Small intestine (tissue), 7 donors: ENCODE data around the gene CACNA1A. TPM values are rescaled to one million over a fixed set of nuclear protein-coding genes. Genes with fewer than 3 reads are reported as not detected.
"Not testable (repeated sequence)": the region's sequence is repeated elsewhere in the genome, so short reads cannot be mapped to it uniquely, and the experiment has no call there.

ENCODE experiments used
- DNase-seq, 2 donors: peaks; one replicate each; pipeline versions ENCODE4 v3.0.0 to v3.0.0-alpha.2; 2013
- FAIRE-seq: peaks from 2 replicates; lab custom pipeline; 2012; peaks lifted over from hg19 to GRCh38; lab: Jason Lieb, UNC
- H3K27ac ChIP-seq, 3 donors: one replicate each; pipeline ENCODE4 v1.5.1; 2013; ENCODE audit warnings: low read length in 2 of 3, mild to moderate bottlenecking in 2 of 3, control low read depth in 1 of 3, inconsistent platforms in 1 of 3, low read depth in 1 of 3, moderate library complexity in 1 of 3
- H3K27me3 ChIP-seq, 3 donors: one replicate each; pipeline ENCODE4 v1.6.1; 2013; ENCODE audit warnings: low read length in 3 of 3, inconsistent platforms in 1 of 3; ENCODE audit not compliant: control insufficient read depth in 3 of 3, insufficient read depth in 3 of 3
- H3K36me3 ChIP-seq, 3 donors: one replicate each; pipeline ENCODE4 v1.6.1; 2013; ENCODE audit warnings: low read length in 3 of 3, inconsistent platforms in 1 of 3, low read depth in 1 of 3, mild to moderate bottlenecking in 1 of 3, moderate library complexity in 1 of 3; ENCODE audit not compliant: control insufficient read depth in 3 of 3, insufficient read depth in 2 of 3
- H3K4me1 ChIP-seq, 3 donors: one replicate each; pipeline ENCODE4 v1.6.1; 2013; ENCODE audit warnings: low read length in 2 of 3, inconsistent platforms in 1 of 3, low read depth in 1 of 3, mild to moderate bottlenecking in 1 of 3, moderate library complexity in 1 of 3; ENCODE audit not compliant: control insufficient read depth in 3 of 3, insufficient read depth in 2 of 3
- H3K4me3 ChIP-seq, 3 donors: one replicate each; pipeline ENCODE4 v1.5.1; 2013; ENCODE audit warnings: low read length in 3 of 3, control low read depth in 1 of 3, inconsistent platforms in 1 of 3, low read depth in 1 of 3, mild to moderate bottlenecking in 1 of 3, moderate library complexity in 1 of 3
- H3K9me3 ChIP-seq, 2 donors: one replicate each; pipeline ENCODE4 v1.6.1; 2013; ENCODE audit warnings: low read depth in 1 of 2, low read length in 1 of 2; ENCODE audit not compliant: control insufficient read depth in 2 of 2, insufficient read depth in 1 of 2
- WGBS, 3 donors: extraction: QIAGEN DNeasy Blood & Tissue Kit; methylation state at CpG; one replicate each; pipeline ENCODE4 v1.1.7; 2013; 5-methylcytosine and 5-hydroxymethylcytosine counted together
- polyA plus RNA-seq, 4 donors: library from polyadenylated mRNA; stranded (reverse) in 3 of 4; unstranded in 1 of 4; fragments of 200-250 nt in 3 of 4; fragments of 120-200 nt in 1 of 4; gene quantifications; one replicate each; pipeline versions ENCODE4 v1.2.1 to v1.2.3, GENCODE V29; 2013
- donor health status: healthy with polysubstance abuse.
- donor health status: control.
- donor health status: control.
- donor health status: Bipolar disorder and iron deficiency.
- donor health status: healthy.

CACNA1A gene
- polyA plus RNA-seq, 4 donors, result 0.27 to 8.9 (median 2.1) TPM

- H3K27me3 ChIP-seq, result peaks cover 0 to 6% (median 0%) of the 10 kb centered on the region in 3 donors
- DNase-seq (no peak), FAIRE-seq (no peak)
- 40 to 53% (median 42%) methylated on average over 7 of the region's 7 CpGs for WGBS, 3 donors
- no peak overlapping the region for H3K27ac ChIP-seq
- H3K4me1 ChIP-seq, result no peaks in the 10 kb centered on the region
- H3K4me3 ChIP-seq, result no peak overlapping the region
- no peaks in the 10 kb centered on the region for H3K36me3 ChIP-seq
- H3K9me3 ChIP-seq, result peaks cover 0 to 5% of the 10 kb centered on the region in 2 donors
Observed at GRCh38 chr19:13538601-13539253, 32.4 kb upstream of the CACNA1A start.

GRCh38 chr19:13537454-13537853 lies 31.2 kb upstream of the CACNA1A start:
- no peak for FAIRE-seq
- H3K9me3 ChIP-seq, result peaks cover 0 to 5% of the 10 kb centered on the region in 2 donors

GRCh38 chr19:13530720-13531119 lies 24.4 kb upstream of the CACNA1A start:
- 21 to 34% (median 28%) methylated on average over 6 of the region's 6 CpGs for WGBS, 3 donors
- H3K27ac ChIP-seq, result no peak overlapping the region

More at GRCh38 chr19:13537454-13537853, 31.2 kb upstream of the CACNA1A start:
- H3K4me3 ChIP-seq, result no peak overlapping the region
- 38 to 53% (median 45%) methylated on average over 6 of the region's 6 CpGs for WGBS, 3 donors
- H3K36me3 ChIP-seq, result no peaks in the 10 kb centered on the region
- no peaks in the 10 kb centered on the region for H3K4me1 ChIP-seq
- no peak overlapping the region for H3K27ac ChIP-seq
- H3K27me3 ChIP-seq, result peaks cover 0 to 3% (median 0%) of the 10 kb centered on the region in 3 donors
- no peak for DNase-seq

GRCh38 chr19:13529721-13530120 lies 23.4 kb upstream of the CACNA1A start:
- H3K9me3 ChIP-seq, DNase-seq, H3K36me3 ChIP-seq, H3K27ac ChIP-seq, H3K4me1 ChIP-seq, FAIRE-seq, H3K27me3 ChIP-seq, H3K4me3 ChIP-seq: not testable (repeated sequence)
- WGBS, 3 donors, result 74 to 83% (median 78%) methylated on average over 2 of the region's 2 CpGs

More at GRCh38 chr19:13530720-13531119, 24.4 kb upstream of the CACNA1A start:
- Histone ChIP-seq H3K27me3 (no peaks in the 10 kb centered on the region), H3K36me3 (no peaks in the 10 kb centered on the region), H3K4me3 (no peak overlapping the region), H3K9me3 (no peaks in the 10 kb centered on the region), H3K4me1 (no peaks in the 10 kb centered on the region)
- FAIRE-seq (no peak), DNase-seq (no peak)

GRCh38 chr19:13526552-13526951 lies 20.3 kb upstream of the CACNA1A start:
- no peaks in the 10 kb centered on the region for H3K27me3 ChIP-seq
- no peaks in the 10 kb centered on the region for H3K4me1 ChIP-seq
- 2 to 9% (median 5%) methylated on average over 2 of the region's 2 CpGs for WGBS, 3 donors
- H3K27ac ChIP-seq, result no peak overlapping the region
- no peaks in the 10 kb centered on the region for H3K9me3 ChIP-seq
- H3K4me3 ChIP-seq, result no peak overlapping the region
- FAIRE-seq (no peak), DNase-seq (peak in 1 of 2 donors; percentile 7)
- H3K36me3 ChIP-seq, result no peaks in the 10 kb centered on the region

- Histone ChIP-seq H3K27me3 (peaks cover 0 to 2% (median 0%) of the 10 kb centered on the region in 3 donors), H3K9me3 (peaks cover 0 to 5% of the 10 kb centered on the region in 2 donors), H3K4me3 (no peak overlapping the region), H3K36me3 (no peaks in the 10 kb centered on the region), H3K27ac (no peak overlapping the region), H3K4me1 (no peaks in the 10 kb centered on the region)
- no peak for DNase-seq
- no peak for FAIRE-seq
Observed at GRCh38 chr19:13521066-13521465, 14.8 kb upstream of the CACNA1A start.

- Histone ChIP-seq H3K9me3 (no peaks in the 10 kb centered on the region), H3K36me3 (no peaks in the 10 kb centered on the region), H3K27ac (no peak overlapping the region), H3K4me1 (no peaks in the 10 kb centered on the region), H3K27me3 (peaks cover 0 to 15% (median 14%) of the 10 kb centered on the region in 3 donors), H3K4me3 (no peak overlapping the region)
- DNase-seq (no peak), FAIRE-seq (no peak)
- WGBS, 3 donors, result 49 to 62% (median 55%) methylated on average over 2 of the region's 2 CpGs
Observed at GRCh38 chr19:13511947-13512346, 5.7 kb upstream of the CACNA1A start.

GRCh38 chr19:13507053-13507611 lies 853 bp upstream of the CACNA1A start:
- Histone ChIP-seq H3K9me3 (no peaks in the 10 kb centered on the region), H3K27me3 (peaks cover 6 to 40% (median 23%) of the 10 kb centered on the region in 3 donors), H3K4me3 (no peak overlapping the region), H3K27ac (no peak overlapping the region), H3K4me1 (no peaks in the 10 kb centered on the region), H3K36me3 (no peaks in the 10 kb centered on the region)
- FAIRE-seq (no peak), DNase-seq (no peak)
- 4 to 10% (median 8%) methylated on average over 21 to 22 of the region's 22 CpGs for WGBS, 3 donors
